Measurements from ENCODE around the gene APOBEC4. TPM values are rescaled to one million over a fixed set of nuclear protein-coding genes. Genes with fewer than 3 reads are reported as not detected.
A peak's percentile ranks its signal among the peaks of the same experiment; 100 is the strongest.

Gene APOBEC4
- total RNA-seq, 4 donors from 2014 or later: not detected

GRCh38 chr1:183611021-183611420 is 42.1 kb downstream of the APOBEC4 start:
- WGBS, 2 donors: 39 to 83% methylated on average over 2 of the region's 2 CpGs
- TF ChIP-seq POLR2A (IDR thresholded peaks at IDR 0.05) (no peak), CTCF (IDR thresholded peaks at IDR 0.05) (no peak)
- Histone ChIP-seq H3K27ac (no peak overlapping the region), H3K4me1 (peaks cover 0 to 8% of the 10 kb centered on the region in 2 donors), H3K36me3 (no peaks in the 10 kb centered on the region), H3K4me3 (replicated peaks in 1 of 3) (no peak overlapping the region), H3K27me3 (no peaks in the 10 kb centered on the region), H3K9me3 (no peaks in the 10 kb centered on the region)
- DNase-seq: no peak
- intact Hi-C loops (cut with DNase I): no loop called here

- H3K9me3 ChIP-seq: no peaks in the 10 kb centered on the region
- no peak overlapping the region for H3K4me3 ChIP-seq (replicated peaks in 1 of 3)
- 33 to 44% methylated on average over 3 of the region's 3 CpGs for WGBS, 2 donors
- intact Hi-C loops (cut with DNase I): no loop called here
- no peaks in the 10 kb centered on the region for H3K27me3 ChIP-seq
- no peaks in the 10 kb centered on the region for H3K36me3 ChIP-seq
- peaks cover 0 to 8% of the 10 kb centered on the region in 2 donors for H3K4me1 ChIP-seq
- no peak for TF ChIP-seq POLR2A (IDR thresholded peaks at IDR 0.05)
- no peak for TF ChIP-seq CTCF (IDR thresholded peaks at IDR 0.05)
- DNase-seq: no peak
- H3K27ac ChIP-seq: peak overlapping the region in 2 of 3 donors; percentile 21 to 44
These were observed 43.2 kb downstream of the APOBEC4 start for GRCh38 chr1:183609759-183610452.

GRCh38 chr1:183609313-183609712 is 43.8 kb downstream of the APOBEC4 start:
- intact Hi-C loops (cut with DNase I): no loop called here
- WGBS, 2 donors: 56 to 59% methylated on average over 5 of the region's 5 CpGs
- TF ChIP-seq CTCF (IDR thresholded peaks at IDR 0.05): peak in 2 of 6 experiments; percentile 11 to 15
- no peak for TF ChIP-seq POLR2A (IDR thresholded peaks at IDR 0.05)
- Histone ChIP-seq H3K4me1 (peaks cover 0 to 8% of the 10 kb centered on the region in 2 donors), H3K9me3 (no peaks in the 10 kb centered on the region), H3K27me3 (no peaks in the 10 kb centered on the region), H3K4me3 (replicated peaks in 1 of 3) (no peak overlapping the region), H3K27ac (peak overlapping the region in 2 of 3 donors; percentile 44 to 54), H3K36me3 (no peaks in the 10 kb centered on the region)
- DNase-seq: peak in 1 of 2 donors; percentile 21

GRCh38 chr1:183607322-183607980 is 45.7 kb downstream of the APOBEC4 start:
- TF ChIP-seq POLR2A (IDR thresholded peaks at IDR 0.05): no peak
- TF ChIP-seq CTCF (IDR thresholded peaks at IDR 0.05): no peak
- DNase-seq: no peak
- Histone ChIP-seq H3K4me3 (replicated peaks in 1 of 3) (no peak overlapping the region), H3K27me3 (no peaks in the 10 kb centered on the region), H3K4me1 (peaks cover 0 to 8% of the 10 kb centered on the region in 2 donors), H3K36me3 (no peaks in the 10 kb centered on the region), H3K9me3 (no peaks in the 10 kb centered on the region), H3K27ac (no peak overlapping the region)
- intact Hi-C loops (cut with DNase I): no loop called here
- 72 to 78% methylated on average over 2 of the region's 2 CpGs for WGBS, 2 donors

- Histone ChIP-seq H3K36me3 (no peaks in the 10 kb centered on the region), H3K4me1 (peaks cover 0 to 8% of the 10 kb centered on the region in 2 donors), H3K4me3 (replicated peaks in 1 of 3) (no peak overlapping the region), H3K27ac (no peak overlapping the region), H3K27me3 (no peaks in the 10 kb centered on the region), H3K9me3 (no peaks in the 10 kb centered on the region)
- TF ChIP-seq POLR2A (IDR thresholded peaks at IDR 0.05) (no peak), CTCF (IDR thresholded peaks at IDR 0.05) (no peak)
- DNase-seq: no peak
- intact Hi-C loops (cut with DNase I): no loop called here
- WGBS, 2 donors: 96 to 98% methylated on average over 2 of the region's 2 CpGs
These were observed 47.2 kb downstream of the APOBEC4 start for GRCh38 chr1:183605904-183606303.

Data from thyroid gland (tissue), 4 donors.